ENCODE measurements around the gene ACE2.

- TF ChIP-seq NFRKB (IDR thresholded peaks at IDR 0.05) (no peak), ARNT (IDR thresholded peaks at IDR 0.05) (no peak), FOXM1 (IDR thresholded peaks at IDR 0.05; ENCODE audit: borderline replicate concordance) (no peak), TARDBP (IDR thresholded peaks at IDR 0.05) (no peak), SP1 (IDR thresholded peaks at IDR 0.05) (no peak), ELF4 (IDR thresholded peaks at IDR 0.05) (no peak)
Measured at GRCh38 chrX:15617111-15617510, 16.4 kb upstream of the ACE2 start.

Measured in HEK293T (cell line).